ENCODE data around the gene GPR180.
A peak's percentile ranks its signal among the peaks of the same experiment; 100 is the strongest.

DNA sequence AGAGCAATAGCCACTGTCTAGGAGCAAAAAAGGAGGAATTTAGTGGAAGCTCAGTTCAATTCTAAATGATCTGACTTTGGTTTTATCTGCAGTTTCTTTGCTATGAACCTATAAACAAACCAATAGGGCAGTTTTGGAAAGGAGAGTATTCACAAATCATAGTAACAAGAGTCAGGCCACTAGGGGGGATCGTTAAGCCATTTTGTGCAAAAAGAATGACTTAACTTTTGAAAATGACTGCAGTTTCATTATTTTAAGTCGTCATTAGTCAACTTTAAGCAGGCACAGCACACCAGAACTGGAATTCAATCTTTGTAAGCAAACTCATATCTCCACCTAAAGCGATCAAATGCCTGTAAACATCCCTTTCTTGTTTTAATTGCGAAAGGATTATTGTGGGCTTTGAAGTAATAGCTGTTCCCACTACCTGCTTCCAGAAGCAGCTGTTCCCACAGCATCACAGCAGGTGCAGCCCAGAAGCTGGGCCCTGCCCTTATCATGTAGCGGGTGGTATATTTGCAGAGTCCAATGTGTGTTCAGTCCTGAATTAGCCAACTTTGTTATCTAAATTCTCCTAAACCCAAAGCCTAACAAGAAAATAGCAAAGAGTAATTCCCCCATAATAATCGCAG, 59.2 kb downstream of the GPR180 start:
- no peak for TF ChIP-seq EZH2phosphoT487 (IDR thresholded peaks at IDR 0.05; ENCODE audit: low read depth)
- TF ChIP-seq, protein P1, sequence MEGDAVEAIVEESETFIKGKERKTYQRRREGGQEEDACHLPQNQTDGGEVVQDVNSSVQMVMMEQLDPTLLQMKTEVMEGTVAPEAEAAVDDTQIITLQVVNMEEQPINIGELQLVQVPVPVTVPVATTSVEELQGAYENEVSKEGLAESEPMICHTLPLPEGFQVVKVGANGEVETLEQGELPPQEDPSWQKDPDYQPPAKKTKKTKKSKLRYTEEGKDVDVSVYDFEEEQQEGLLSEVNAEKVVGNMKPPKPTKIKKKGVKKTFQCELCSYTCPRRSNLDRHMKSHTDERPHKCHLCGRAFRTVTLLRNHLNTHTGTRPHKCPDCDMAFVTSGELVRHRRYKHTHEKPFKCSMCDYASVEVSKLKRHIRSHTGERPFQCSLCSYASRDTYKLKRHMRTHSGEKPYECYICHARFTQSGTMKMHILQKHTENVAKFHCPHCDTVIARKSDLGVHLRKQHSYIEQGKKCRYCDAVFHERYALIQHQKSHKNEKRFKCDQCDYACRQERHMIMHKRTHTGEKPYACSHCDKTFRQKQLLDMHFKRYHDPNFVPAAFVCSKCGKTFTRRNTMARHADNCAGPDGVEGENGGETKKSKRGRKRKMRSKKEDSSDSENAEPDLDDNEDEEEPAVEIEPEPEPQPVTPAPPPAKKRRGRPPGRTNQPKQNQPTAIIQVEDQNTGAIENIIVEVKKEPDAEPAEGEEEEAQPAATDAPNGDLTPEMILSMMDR (IDR thresholded peaks at IDR 0.05; ENCODE audit: low read depth, low read length): peak; percentile 68

All from OCI-LY3 (cell line).